ENCODE measurements around the gene ABAT. TPM values are rescaled to one million over a fixed set of nuclear protein-coding genes. Genes with fewer than 3 reads are reported as not detected.

The ABAT gene
- total RNA-seq, 2 donors from 2014 or later, result 9.3 to 9.8 TPM

DNA sequence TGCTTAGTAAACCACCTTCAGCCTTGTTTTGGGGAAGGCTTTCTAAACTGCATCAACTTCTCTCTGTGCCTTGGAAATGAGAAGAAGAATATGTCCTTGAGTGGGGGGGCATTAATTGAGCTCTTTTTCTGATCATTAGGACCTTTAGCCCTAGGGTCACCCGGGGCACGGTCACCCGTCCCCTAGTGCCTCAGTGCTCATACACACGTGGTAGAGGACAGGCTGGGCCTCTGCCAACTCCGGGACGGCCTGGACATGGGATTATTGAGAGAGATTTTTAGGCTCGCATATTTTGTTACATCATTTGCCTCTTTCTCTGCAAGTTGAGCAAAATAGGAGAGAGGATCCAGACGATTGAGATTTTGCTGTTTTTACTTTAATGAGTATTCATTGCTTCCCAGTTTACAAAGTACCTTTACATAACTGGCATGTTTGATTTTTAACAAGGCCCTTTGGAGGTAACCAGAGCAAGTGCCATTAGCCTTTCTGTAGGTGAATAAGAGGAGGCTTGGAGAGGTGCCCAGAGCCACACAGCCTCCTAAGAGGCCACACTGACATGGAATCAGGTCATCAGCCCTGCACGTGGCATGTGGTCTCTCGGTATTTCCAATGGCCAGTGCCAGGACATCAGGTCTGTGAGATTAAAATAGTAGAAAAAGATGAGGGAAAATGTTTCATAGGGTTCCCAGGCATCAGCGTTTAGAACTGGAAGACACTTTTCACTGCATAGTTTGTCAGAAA, 134.4 kb downstream of the ABAT start:
- DNase-seq (ENCODE audit: low spot score) (no peak), ATAC-seq (ENCODE audit: insufficient number of reproducible peaks, low FRiP score, low read depth) (no peak)
- no peaks in the 10 kb centered on the region for H3K9me3 ChIP-seq
- H3K4me1 ChIP-seq (ENCODE audit: control insufficient read depth in 1 of 2, low read depth in 2 of 2), result no peaks in the 10 kb centered on the region
- H3K27me3 ChIP-seq (replicated peaks; ENCODE audit: insufficient read depth), result no peaks in the 10 kb centered on the region
- H3K27ac ChIP-seq, result no peak overlapping the region
- H3K36me3 ChIP-seq, result peaks cover 70% of the 10 kb centered on the region
- H3K4me3 ChIP-seq, result no peak overlapping the region
- TF ChIP-seq, protein P1, sequence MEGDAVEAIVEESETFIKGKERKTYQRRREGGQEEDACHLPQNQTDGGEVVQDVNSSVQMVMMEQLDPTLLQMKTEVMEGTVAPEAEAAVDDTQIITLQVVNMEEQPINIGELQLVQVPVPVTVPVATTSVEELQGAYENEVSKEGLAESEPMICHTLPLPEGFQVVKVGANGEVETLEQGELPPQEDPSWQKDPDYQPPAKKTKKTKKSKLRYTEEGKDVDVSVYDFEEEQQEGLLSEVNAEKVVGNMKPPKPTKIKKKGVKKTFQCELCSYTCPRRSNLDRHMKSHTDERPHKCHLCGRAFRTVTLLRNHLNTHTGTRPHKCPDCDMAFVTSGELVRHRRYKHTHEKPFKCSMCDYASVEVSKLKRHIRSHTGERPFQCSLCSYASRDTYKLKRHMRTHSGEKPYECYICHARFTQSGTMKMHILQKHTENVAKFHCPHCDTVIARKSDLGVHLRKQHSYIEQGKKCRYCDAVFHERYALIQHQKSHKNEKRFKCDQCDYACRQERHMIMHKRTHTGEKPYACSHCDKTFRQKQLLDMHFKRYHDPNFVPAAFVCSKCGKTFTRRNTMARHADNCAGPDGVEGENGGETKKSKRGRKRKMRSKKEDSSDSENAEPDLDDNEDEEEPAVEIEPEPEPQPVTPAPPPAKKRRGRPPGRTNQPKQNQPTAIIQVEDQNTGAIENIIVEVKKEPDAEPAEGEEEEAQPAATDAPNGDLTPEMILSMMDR (IDR thresholded peaks at IDR 0.05), result no peak

GRCh38 chr16:8812162-8812843, 137.9 kb downstream of the ABAT start:
- H3K36me3 ChIP-seq, result peaks cover 67% of the 10 kb centered on the region
- DNase-seq (ENCODE audit: low spot score) (no peak), ATAC-seq (ENCODE audit: insufficient number of reproducible peaks, low FRiP score, low read depth) (no peak)
- H3K4me1 ChIP-seq (ENCODE audit: control insufficient read depth in 1 of 2, low read depth in 2 of 2), result no peaks in the 10 kb centered on the region
- TF ChIP-seq, protein P1 (IDR thresholded peaks at IDR 0.05), result no peak
- H3K27me3 ChIP-seq (replicated peaks; ENCODE audit: insufficient read depth), result no peaks in the 10 kb centered on the region
- no peak overlapping the region for H3K27ac ChIP-seq
- H3K4me3 ChIP-seq, result no peak overlapping the region
- H3K9me3 ChIP-seq, result no peaks in the 10 kb centered on the region

GRCh38 chr16:8814095-8814806, 139.8 kb downstream of the ABAT start:
- no peaks in the 10 kb centered on the region for H3K4me1 ChIP-seq (ENCODE audit: control insufficient read depth in 1 of 2, low read depth in 2 of 2)
- TF ChIP-seq, protein P1 (IDR thresholded peaks at IDR 0.05), result no peak
- no peak overlapping the region for H3K4me3 ChIP-seq
- H3K9me3 ChIP-seq, result no peaks in the 10 kb centered on the region
- no peak for DNase-seq (ENCODE audit: low spot score)
- H3K27ac ChIP-seq, result no peak overlapping the region
- peaks cover 60% of the 10 kb centered on the region for H3K36me3 ChIP-seq
- no peak for ATAC-seq (ENCODE audit: insufficient number of reproducible peaks, low FRiP score, low read depth)
- H3K27me3 ChIP-seq (replicated peaks; ENCODE audit: insufficient read depth), result no peaks in the 10 kb centered on the region

DNA sequence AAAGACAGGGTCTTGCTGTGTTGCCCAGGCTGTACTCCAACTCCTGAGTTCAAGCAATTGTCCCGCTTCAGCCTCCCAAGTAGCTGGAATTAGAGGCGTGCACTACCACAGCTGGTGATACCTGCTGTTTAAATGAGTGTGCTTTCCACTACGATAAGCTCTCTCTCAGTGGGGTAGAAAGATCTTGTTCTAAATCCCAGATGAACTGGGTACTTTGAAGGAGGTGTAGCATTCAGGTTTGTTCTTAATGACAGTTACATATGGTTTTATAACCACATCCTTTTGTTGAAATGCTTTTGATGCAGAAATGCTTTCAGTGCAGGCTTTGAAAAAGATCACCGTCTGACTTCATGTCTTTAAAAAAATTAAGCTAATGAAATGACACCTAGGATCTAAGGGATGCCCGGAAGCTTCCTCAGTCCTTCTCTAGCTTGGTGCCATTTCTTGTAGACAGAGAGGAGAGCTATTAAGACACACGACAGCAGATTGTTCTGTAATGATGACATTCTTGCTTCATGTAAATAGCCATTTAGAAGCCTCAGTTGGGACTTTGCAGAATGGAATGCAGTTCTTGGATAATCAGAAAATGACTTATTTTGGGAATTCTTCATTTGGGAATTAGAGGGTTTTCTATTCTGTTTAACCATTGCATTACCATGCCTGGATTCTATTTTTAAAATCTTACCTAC, 142.7 kb downstream of the ABAT start:
- ATAC-seq (ENCODE audit: insufficient number of reproducible peaks, low FRiP score, low read depth) (no peak), DNase-seq (ENCODE audit: low spot score) (no peak)
- Histone ChIP-seq H3K4me1 (ENCODE audit: control insufficient read depth in 1 of 2, low read depth in 2 of 2) (no peaks in the 10 kb centered on the region), H3K36me3 (peaks cover 44% of the 10 kb centered on the region), H3K4me3 (no peak overlapping the region), H3K27me3 (replicated peaks; ENCODE audit: insufficient read depth) (no peaks in the 10 kb centered on the region), H3K27ac (no peak overlapping the region), H3K9me3 (no peaks in the 10 kb centered on the region)
- TF ChIP-seq, protein P1 (IDR thresholded peaks at IDR 0.05), result no peak
